Endometrial microvascular endothelial cells (primary cell): ENCODE data around the gene COG5. TPM values are rescaled to one million over a fixed set of nuclear protein-coding genes. Genes with fewer than 3 reads are reported as not detected.

ENCODE experiments used
- in situ Hi-C: cut with HindIII; loops from 2 replicates; pipeline ENCODE4 v1.10.0; 2017; ENCODE audit warnings: low sequenced_read_pairs, low pct_unique_long_range_greater_than_20kb; ENCODE audit errors: inconsistent ontology term
- total RNA-seq: library from RNA; depleted of rRNA; stranded (reverse); fragments of >200 nt; gene quantifications from one replicate; pipeline ENCODE4 v1.2.3, GENCODE V29; 2015; ENCODE audit errors: inconsistent ontology term

COG5 gene
- total RNA-seq, 1 donor from 2014 or later = 36.4 TPM

GRCh38 chr7:107318523-107319160 is 245.1 kb downstream of the COG5 start:
- in situ Hi-C loops = no loop called here

GRCh38 chr7:107315716-107316220 is 248.0 kb downstream of the COG5 start:
- in situ Hi-C loops = no loop called here

GRCh38 chr7:107313355-107313754 is 250.4 kb downstream of the COG5 start:
- in situ Hi-C loops = no loop called here

GRCh38 chr7:107312418-107312817 is 251.3 kb downstream of the COG5 start:
- in situ Hi-C loops = no loop called here

GRCh38 chr7:107309296-107309695 is 254.4 kb downstream of the COG5 start:
- in situ Hi-C loops = no loop called here

GRCh38 chr7:107304636-107305035 is 259.1 kb downstream of the COG5 start:
- in situ Hi-C loops = no loop called here

GRCh38 chr7:107304063-107304462 is 259.7 kb downstream of the COG5 start:
- in situ Hi-C loops = no loop called here

- in situ Hi-C loops = no loop called here
These were observed 261.4 kb downstream of the COG5 start for GRCh38 chr7:107302250-107302847.

GRCh38 chr7:107294182-107294581 is 269.5 kb downstream of the COG5 start:
- in situ Hi-C loops = no loop called here

GRCh38 chr7:107292591-107292990 is 271.1 kb downstream of the COG5 start:
- in situ Hi-C loops = no loop called here

- in situ Hi-C loops = no loop called here
These were observed 272.3 kb downstream of the COG5 start for GRCh38 chr7:107291434-107291833.

- in situ Hi-C loops = no loop called here
These were observed 276.7 kb downstream of the COG5 start for GRCh38 chr7:107286751-107287621.

GRCh38 chr7:107284911-107285479 is 278.7 kb downstream of the COG5 start:
- in situ Hi-C loops = no loop called here

GRCh38 chr7:107277331-107277730 is 286.4 kb downstream of the COG5 start:
- in situ Hi-C loops = no loop called here

- in situ Hi-C loops = no loop called here
These were observed 287.4 kb downstream of the COG5 start for GRCh38 chr7:107276220-107276827.

GRCh38 chr7:107274506-107274905 is 289.2 kb downstream of the COG5 start:
- in situ Hi-C loops = no loop called here

GRCh38 chr7:107269790-107270189 is 293.9 kb downstream of the COG5 start:
- in situ Hi-C loops = no loop called here

- in situ Hi-C loops = no loop called here
These were observed 295.1 kb downstream of the COG5 start for GRCh38 chr7:107268594-107268993.

- in situ Hi-C loops = no loop called here
These were observed 296.6 kb downstream of the COG5 start for GRCh38 chr7:107267138-107267537.
